GM21360 (cell line): ENCODE measurements around the gene KIRREL1.
"Not testable (repeated sequence)": the region's sequence is repeated elsewhere in the genome, so short reads cannot be mapped to it uniquely, and the experiment has no call there.

Source experiments
- ATAC-seq: cut with Tn5 transposase; IDR thresholded peaks from one replicate; pipeline ENCODE4 v1.9.1; 2021; ENCODE audit warnings: mild to moderate bottlenecking, moderate library complexity; ENCODE audit not compliant: unreplicated experiment

Gene KIRREL1

GRCh38 chr1:158126425-158126824 lies 133.0 kb downstream of the KIRREL1 start:
- ATAC-seq = no peak

GRCh38 chr1:158128531-158128930 lies 135.1 kb downstream of the KIRREL1 start:
- not testable (repeated sequence) for ATAC-seq

- no peak for ATAC-seq
These were observed 137.8 kb downstream of the KIRREL1 start for GRCh38 chr1:158131217-158131616.

GRCh38 chr1:158140764-158141192 lies 147.3 kb downstream of the KIRREL1 start:
- ATAC-seq = no peak

- ATAC-seq = no peak
These were observed 151.8 kb downstream of the KIRREL1 start for GRCh38 chr1:158145173-158145719.

GRCh38 chr1:158146165-158146564 lies 152.7 kb downstream of the KIRREL1 start:
- no peak for ATAC-seq

- ATAC-seq = no peak
These were observed 153.3 kb downstream of the KIRREL1 start for GRCh38 chr1:158146739-158147138.

- ATAC-seq = no peak
These were observed 154.0 kb downstream of the KIRREL1 start for GRCh38 chr1:158147401-158147800.

- no peak for ATAC-seq
These were observed 154.4 kb downstream of the KIRREL1 start for GRCh38 chr1:158147869-158148268.

- ATAC-seq = no peak
These were observed 155.0 kb downstream of the KIRREL1 start for GRCh38 chr1:158148468-158148867.

- no peak for ATAC-seq
These were observed 155.7 kb downstream of the KIRREL1 start for GRCh38 chr1:158149175-158149574.
